SK-N-SH (cell line): ENCODE measurements around the gene CEP57L1.
"Not testable (repeated sequence)": the region's sequence is repeated elsewhere in the genome, so short reads cannot be mapped to it uniquely, and the experiment has no call there.

Experiments
- CTCF ChIP-seq: fragments of 200-600 bp; sonication (generic); IDR thresholded peaks from 2 replicates; pipeline ENCODE4 v1.6.1; 2017; ENCODE audit warnings: antibody characterized with exemption, mild to moderate bottlenecking, moderate library complexity
- EP300 ChIP-seq, 2 experiments: IDR thresholded peaks; 2 replicates each; pipeline versions ENCODE4 v1.4.0 to v1.6.1; 2012; ENCODE audit warnings: borderline replicate concordance in 1 of 2, low read depth in 1 of 2, low read length in 1 of 2
- MXI1 ChIP-seq: IDR thresholded peaks from 2 replicates; pipeline ENCODE4 v1.6.1; 2012; ENCODE audit warnings: mild to moderate bottlenecking, low read depth, low read length, improper control_type of control experiment
- POLR2AphosphoS5 ChIP-seq: IDR thresholded peaks from 2 replicates; pipeline ENCODE4 v1.6.1; 2012; ENCODE audit warnings: low read depth, low read length

- not testable (repeated sequence) for TF ChIP-seq EP300 (IDR thresholded peaks at IDR 0.05; ENCODE audit: borderline replicate concordance in 1 of 2, low read depth in 1 of 2, low read length in 1 of 2); CTCF; MXI1; POLR2AphosphoS5
Observed at GRCh38 chr6:109136039-109136438, 40.7 kb downstream of the CEP57L1 start.
